Measurements from ENCODE around the gene CHST8.

GRCh38 chr19:33752945-33753344 is 131.2 kb downstream of the CHST8 start:
- TF ChIP-seq CTCF (IDR thresholded peaks at IDR 0.05; ENCODE audit: low read depth, low read length, poor library complexity, severe bottlenecking) (no peak), EZH2phosphoT487 (IDR thresholded peaks at IDR 0.05; ENCODE audit: borderline replicate concordance, low read length) (no peak)

Data from DOHH2 (cell line).